ENCODE measurements around the gene FAM163A.

GRCh38 chr1:179742291-179742690, 800 bp upstream of the FAM163A start:
- no peak for TF ChIP-seq SIN3A (IDR thresholded peaks at IDR 0.05; ENCODE audit: borderline replicate concordance, insufficient read depth, low read length)
- no peak for TF ChIP-seq REST (IDR thresholded peaks at IDR 0.05; ENCODE audit: insufficient read depth in 1 of 2, low read depth in 2 of 2, low read length in 2 of 2)
- TF ChIP-seq POLR2AphosphoS5 (IDR thresholded peaks at IDR 0.05; ENCODE audit: low read depth, low read length), result no peak
